NCI-H2029 (cell line): Measurements from ENCODE around the gene ORAI2.
"Not testable (repeated sequence)": the region's sequence is repeated elsewhere in the genome, so short reads cannot be mapped to it uniquely, and the experiment has no call there.

ENCODE experiments used
- DNase-seq: peaks from one replicate; lab custom pipeline; 2025; lab: John Stamatoyannopoulos, UW

The ORAI2 gene

GRCh38 chr7:102469972-102470825, 36.8 kb downstream of the ORAI2 start:
- DNase-seq: no peak

- DNase-seq: no peak
Observed at GRCh38 chr7:102471791-102472125, 38.4 kb downstream of the ORAI2 start.

DNA sequence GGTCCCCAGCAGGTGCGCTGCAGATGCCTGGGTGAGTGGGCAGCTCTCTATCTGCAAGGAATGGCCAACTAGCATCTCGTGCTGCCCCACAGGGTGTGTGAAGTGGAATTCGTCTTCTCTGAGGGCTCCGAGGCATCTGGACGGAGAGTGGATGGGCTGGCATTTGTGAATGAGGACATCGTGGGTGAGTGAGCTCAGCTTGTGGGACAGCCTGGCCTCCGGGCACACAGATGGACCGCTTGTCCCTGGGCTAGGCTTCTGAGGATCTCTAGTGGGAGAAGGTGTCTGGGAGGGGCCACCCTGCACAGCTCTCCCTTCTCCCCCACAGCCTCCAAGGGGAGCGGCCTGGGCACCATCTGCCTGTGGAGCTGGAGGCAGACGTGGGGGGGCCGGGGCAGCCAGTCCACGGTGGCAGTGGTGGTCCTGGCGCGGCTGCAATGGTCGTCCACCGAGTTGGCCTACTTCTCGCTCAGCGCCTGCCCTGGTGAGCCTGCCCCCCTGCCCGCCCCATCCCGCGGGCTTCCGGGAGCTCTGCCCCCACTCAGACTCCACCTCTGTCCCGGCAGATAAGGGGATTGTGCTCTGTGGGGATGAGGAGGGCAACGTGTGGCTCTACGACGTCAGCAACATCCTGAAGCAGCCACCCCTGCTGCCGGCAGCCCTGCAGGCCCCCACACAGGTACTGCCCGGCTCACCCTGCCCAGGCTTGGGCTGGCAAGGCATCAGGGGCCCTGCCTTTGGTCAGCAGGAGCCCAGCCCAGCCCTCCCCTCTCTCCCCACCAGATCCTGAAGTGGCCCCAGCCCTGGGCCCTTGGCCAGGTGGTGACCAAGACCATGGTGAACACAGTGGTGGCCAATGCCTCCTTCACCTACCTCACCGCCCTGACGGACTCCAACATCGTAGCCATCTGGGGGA, 39.0 kb downstream of the ORAI2 start:
- DNase-seq: no peak

DNA sequence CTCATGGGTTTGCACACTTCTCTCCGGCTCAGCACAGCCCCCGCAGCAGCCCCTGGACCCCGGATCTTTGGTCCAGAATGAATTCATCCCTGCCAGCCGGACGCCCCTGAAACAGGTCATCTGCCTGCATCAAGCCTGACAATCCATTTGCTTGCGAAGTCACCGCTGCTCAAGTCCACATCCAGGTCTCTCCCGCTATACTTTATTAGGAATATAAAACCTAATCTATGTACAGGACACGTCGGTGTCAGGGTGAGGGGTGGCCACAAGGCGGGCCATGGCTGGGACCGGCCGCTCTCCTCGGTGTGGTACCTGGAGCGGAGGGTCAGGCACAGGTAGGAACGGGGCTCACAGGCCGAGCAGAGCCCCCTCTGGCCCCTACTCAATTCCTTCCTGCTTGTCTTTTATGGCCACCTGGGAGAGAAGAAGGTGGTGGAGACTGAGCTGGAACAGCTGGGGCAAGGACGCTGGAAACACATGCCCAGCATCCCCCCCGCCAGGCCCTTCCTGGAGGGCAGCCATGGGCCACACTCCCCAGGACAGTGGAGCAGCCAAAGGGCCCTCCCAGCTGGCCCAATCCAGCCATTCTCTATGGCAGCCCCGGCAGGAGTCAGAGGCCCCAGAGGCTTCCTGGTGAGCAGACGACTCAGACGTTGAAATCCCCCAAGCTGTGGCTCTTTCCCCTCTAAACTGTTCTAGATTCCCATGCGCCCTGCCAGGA, 40.1 kb downstream of the ORAI2 start:
- DNase-seq: no peak

- not testable (repeated sequence) for DNase-seq
Observed at GRCh38 chr7:102474116-102474515, 40.7 kb downstream of the ORAI2 start.

GRCh38 chr7:102474736-102475435, 41.5 kb downstream of the ORAI2 start:
- not testable (repeated sequence) for DNase-seq

GRCh38 chr7:102478314-102479208, 45.2 kb downstream of the ORAI2 start, which contains the start of gene POLR2J:
TSS of gene POLR2J (minus strand) at chr7:102478922. CDS start at chr7:102478860, 62 bp downstream.
- not testable (repeated sequence) for DNase-seq

DNA sequence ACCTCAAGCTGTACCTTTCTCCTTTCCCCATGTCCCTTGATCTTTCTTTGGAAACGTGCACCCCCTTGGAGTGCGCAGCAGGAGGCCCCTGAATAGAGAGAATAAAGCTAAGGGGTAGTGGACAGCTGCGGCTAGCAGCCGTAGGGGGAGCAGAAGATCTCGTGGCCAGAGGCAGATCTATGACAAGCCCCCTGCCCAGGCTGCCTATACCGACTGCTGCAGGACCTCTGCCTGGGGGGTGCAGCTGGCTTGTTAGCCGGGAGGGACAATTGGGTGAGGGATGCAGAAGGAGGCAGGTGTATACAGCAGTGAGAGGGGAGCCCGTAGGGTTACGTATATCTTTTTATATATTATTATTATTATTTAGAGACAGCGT, 45.8 kb downstream of the ORAI2 start:
- not testable (repeated sequence) for DNase-seq

DNA sequence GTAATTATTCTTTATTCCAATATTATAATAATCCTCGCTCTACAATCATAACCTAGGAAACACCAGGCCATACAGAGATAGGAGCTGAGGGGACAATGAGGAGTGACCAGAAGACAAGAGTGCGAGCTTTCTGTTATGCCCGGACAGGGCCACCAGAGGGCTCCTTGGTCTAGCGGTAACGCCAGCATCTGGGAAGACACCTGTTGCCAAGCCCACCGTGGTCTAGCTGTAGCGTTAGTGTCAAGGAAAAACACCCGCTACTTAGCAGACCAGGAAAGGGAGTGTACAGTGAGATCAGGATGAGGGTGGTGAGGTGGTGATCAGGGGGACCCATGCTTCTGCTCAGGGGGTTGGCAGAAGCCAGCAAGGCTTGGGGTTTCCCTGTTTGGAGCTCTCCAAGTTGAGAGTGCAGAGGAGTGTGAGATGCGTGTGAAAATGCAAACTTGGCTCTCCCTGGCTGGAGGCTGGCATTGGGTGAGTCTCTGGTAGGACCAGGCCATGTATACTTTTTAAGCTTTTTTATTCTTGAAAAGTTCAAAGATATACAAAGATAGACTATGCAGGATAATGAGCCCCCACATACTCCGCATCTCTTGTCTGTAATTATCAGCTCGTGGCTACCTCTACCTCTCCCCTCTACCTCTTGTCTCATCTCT, 46.7 kb downstream of the ORAI2 start:
- DNase-seq: not testable (repeated sequence)

DNA sequence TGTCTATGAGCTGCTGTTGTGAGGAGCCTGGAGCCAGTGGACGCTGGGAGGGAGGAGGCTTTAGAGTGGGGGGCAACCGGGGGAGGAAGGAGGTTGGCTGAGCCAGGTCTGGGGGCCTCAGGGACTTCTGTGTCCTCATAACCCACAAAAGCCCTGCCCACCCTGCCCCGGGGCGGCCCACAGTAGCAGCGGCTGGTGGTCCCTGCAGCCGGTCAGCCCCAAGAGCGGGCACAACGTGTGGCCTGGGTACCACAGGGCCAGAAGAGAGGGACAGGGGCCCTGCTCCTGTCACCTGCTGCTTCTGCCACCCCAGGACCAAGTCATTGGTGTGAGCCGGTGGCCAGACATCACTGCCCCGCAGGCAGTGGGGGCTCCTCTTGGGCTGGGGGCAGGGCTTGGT, 48.6 kb downstream of the ORAI2 start:
- not testable (repeated sequence) for DNase-seq

DNA sequence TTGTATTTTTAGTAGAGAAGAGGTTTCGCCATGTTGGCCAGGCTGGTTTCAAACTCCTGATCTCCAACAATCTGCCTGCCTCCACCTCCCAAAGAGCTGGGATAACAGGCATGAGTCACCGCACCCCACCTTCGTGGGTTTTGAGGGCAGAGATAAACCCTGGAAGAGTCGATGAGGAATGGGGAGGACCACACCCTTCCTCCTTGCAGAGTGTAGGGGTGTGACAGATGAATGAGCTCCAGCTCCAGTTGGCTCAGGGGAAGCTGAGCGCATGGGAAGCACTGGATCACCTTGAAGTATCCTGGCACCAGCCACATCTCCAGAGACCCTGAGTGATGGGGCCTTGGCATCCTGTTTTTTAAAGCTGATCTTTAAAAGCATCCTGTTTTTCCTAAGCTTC, 50.9 kb downstream of the ORAI2 start:
- not testable (repeated sequence) for DNase-seq

DNA sequence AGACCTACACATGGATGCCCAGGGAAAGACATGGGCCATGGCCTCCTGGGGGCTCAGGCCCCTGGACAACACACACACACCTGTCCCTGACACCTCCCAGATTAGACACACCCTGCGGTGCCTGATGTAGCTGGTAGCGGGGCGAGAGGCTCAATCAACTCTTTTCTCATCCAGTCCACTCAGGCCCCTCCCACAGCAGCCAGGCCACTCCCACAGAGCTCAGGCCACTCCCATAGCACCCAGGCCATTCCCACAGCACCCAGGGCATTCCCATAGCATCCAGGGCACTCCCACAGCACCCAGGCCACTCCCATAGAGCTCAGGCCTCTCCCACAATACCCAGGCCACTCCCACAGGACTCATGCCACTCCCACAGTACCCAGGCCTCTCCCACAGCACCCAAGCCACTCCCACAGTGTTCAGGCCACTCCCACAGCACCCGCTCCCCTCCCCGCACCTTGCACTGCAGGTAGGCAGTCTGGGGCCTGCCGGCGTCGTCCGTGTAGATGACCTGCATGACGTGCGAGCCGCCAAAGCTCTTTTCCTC, 57.2 kb downstream of the ORAI2 start:
- DNase-seq: not testable (repeated sequence)

DNA sequence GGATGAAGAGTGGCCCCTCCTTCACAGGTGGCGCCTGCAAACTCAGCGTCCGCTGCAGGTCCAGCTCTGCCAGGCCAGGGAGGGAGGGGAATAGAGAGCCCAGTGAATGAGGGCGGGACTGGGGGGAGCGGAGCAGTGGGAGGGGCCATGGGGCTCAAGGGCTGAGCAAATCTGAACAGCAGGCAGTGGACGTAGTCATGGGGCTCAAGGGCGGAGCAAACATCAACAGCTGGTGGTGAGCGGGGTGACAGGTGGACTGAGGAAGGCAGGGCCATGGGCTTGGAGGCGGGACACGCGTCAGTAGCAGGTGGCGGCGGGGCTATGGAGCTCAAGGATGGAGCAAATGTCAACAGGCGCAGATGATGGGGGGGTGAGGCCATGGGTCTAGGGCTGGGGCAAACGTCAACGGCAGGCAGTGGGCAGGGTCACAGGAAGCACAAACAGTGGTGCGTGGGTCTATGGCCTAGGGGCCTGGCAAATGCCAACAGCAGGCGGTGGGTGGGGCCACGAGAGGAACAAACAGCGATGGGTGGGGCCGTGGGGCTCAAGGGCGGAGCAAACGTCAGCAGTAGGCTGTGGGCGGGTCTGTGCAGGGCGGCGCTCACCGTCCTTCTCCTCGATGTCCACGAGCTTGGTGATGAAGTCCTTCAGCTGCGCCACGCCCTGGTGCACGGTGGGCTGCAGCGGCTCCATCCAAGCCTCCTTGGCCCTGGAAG, 60.0 kb downstream of the ORAI2 start:
- DNase-seq: not testable (repeated sequence)

DNA sequence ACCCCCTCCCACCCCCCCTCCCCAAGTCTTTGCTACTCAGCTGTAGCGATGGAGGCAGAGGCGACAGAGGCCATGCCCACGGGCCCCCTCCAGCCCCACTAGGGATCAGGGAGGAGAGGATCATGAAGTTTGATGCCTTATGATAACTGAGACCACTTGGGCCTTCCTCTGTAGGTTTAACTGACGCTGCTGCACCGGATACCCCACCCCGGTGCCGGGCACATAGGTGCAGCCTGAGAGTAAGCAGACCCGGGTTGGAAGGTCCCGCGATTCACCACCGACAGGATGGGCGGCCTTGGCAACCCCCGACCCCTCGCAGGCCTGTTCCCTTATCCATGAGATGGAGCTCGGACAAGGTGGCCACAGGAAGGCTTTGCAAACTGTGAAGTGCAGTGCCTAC, 60.7 kb downstream of the ORAI2 start:
- not testable (repeated sequence) for DNase-seq

- DNase-seq: not testable (repeated sequence)
Observed at GRCh38 chr7:102494473-102495149, 61.2 kb downstream of the ORAI2 start.

GRCh38 chr7:102496861-102497260, 63.5 kb downstream of the ORAI2 start:
- not testable (repeated sequence) for DNase-seq

DNA sequence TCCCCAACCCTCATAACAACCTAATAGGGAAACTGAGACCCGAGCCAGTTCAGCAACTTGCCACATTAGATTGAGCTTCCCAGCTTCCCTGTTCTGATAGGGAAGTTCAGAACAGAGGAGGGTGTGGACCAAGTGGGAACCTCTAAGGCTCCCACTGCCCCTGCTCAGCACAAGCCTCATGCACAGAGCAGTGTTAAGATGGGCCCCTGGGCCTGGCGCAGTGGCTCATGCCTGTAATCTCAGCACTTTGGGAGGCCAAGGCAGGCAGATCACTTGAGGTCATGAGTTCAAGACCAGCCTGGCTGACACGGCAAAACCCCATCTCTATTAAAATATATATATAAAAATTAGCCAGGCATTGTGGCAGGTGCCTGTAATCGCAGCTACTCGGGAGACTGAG, 63.9 kb downstream of the ORAI2 start:
- DNase-seq: not testable (repeated sequence)

DNA sequence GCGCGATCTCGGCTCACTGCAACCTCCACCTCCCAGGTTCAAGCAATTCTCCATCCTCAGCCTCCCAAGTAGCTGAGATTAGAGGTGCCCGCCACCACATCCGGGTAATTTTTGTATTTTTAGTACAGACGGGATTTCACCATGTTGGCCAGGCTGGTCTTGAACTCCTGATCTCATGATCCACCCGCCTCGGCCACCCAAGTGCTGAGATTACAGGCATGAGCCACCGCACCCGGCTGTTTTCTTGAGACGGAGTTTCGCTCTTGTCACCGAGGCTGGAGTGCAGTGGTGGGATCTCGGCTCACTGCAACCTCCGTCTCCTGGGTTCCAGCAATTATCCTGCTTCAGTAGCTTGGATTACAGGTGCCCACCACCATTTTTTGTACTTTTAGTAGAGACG, 64.9 kb downstream of the ORAI2 start:
- DNase-seq: not testable (repeated sequence)
